Islet precursor cell (in vitro differentiated cells): Measurements from ENCODE around the gene CMC4.

Experiments
- DNase-seq: peaks from one replicate; pipeline ENCODE4 v3.0.0-alpha.2; 2018

The CMC4 gene

DNA sequence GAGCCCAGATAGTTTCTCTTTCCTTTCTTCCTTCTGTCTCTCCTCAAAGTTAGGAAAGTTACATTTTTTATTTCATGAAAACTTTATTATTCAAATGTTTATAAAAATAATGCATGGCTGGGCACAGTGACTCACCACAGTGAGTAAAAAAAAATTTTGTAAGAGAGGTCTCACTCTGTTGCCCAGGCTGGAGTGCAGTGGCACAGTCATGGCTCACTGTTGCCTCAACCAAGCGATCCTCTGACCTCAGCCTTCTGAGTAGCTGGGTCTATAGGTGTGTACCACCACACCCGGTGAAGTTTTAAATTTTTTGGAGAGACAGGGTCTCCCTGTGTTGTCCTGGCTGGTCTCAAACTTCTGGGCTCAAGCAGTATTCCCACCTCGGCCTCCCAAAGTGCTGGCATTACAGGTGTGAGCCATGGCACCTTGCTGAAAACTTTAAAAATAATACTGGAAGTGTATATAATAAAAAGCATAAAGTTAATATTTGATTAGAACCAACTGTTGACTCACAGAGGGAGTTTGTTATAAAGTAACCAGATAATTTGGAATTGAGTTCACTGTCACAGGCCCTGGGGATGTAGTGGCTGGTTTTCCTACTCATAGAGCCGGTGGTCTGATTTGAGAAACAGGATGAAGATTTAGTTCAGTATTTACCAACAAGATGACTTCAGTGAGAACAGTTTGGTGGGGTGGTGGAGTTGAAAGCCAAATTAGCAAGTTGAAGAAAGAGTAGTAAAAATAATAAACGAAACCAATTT is 18.0 kb downstream of the CMC4 start:
- DNase-seq, result no peak

DNA sequence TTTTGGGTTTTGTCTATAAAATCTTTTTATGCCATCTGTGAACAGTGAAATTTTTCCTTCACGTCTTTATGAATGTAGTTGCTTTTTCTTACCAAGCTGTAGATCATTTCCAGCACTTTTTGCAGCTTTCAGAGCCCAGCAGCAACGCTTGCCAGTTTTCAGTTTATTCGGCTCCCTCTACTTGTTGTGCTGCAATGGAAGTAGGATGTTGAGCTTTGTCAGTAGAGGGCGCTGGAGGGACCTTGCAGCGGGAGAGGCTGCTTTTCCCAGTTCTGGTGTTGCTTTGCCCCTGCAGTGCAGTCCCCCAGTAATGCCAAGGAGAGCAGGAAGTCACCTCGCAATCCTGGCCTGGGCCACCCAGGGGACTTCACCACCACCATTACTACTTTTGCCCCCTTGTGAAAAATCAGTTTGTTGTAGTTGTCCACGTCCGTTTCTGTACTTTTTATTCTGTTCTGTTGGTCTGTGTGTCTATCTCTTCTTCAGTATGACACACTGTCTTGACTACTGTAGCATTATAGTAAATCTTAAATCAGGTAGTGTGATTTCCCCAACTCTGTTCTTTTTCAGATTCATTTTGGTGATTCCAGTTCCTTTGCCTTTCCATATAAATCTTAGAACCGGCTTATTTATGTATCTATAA is 21.8 kb downstream of the CMC4 start:
- peak; percentile 77 for DNase-seq

DNA sequence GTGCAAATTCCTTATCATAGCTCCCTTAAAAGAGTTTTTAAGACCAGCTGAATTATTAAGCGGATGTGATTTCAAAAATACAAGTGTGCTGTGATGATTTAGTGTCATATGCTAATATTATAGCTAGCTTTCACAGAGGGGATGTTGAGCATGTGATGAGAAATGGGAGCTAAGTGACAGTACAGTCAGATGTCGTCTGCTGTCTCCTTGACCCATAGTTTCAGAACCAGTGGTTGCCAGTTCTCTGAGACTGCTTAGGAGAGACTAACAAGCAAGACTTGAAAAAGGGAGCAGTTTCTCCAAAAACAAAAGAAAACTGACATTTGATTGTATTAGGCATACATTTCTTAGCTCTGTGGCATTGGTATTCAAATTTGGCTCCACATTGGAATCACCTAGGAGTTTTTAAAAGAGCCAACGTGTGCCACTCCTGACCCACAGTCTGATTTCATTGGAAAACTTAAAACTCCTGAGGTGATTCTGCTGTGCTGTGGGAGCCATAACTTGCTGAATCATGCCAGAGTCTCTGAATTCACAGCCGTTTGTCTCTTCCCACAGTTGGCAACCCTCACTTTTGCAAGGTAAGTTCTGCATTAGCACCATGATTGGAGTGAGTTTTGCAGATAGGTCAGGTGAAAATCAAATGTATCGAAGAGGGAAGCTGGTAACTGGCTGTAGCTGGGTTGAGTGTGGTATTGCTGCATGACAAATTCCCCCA is 24.0 kb downstream of the CMC4 start:
- no peak for DNase-seq

GRCh38 chrX:155046129-155046810 is 24.7 kb downstream of the CMC4 start:
- no peak for DNase-seq

DNA sequence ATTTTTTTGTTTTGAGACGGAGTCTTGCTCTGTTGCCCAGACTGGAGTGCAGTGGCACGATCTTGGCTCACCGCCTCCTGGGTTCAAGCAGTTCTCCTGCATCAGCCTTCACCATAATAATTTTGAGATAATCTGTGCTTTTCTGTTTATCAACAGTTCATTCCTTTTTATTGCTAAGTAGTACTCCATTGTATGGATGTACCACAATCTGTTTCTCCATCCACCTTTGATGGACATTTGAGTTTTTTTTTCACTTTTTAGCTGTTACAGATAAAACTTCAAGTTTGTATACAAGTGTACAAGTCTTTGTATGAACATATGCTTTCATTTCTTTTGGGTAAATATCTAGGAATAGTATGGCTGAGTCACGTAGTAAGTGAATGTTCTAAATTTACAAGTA is 35.2 kb downstream of the CMC4 start:
- no peak for DNase-seq

- DNase-seq, result no peak
Observed at GRCh38 chrX:155031657-155032056, 39.3 kb downstream of the CMC4 start.

DNA sequence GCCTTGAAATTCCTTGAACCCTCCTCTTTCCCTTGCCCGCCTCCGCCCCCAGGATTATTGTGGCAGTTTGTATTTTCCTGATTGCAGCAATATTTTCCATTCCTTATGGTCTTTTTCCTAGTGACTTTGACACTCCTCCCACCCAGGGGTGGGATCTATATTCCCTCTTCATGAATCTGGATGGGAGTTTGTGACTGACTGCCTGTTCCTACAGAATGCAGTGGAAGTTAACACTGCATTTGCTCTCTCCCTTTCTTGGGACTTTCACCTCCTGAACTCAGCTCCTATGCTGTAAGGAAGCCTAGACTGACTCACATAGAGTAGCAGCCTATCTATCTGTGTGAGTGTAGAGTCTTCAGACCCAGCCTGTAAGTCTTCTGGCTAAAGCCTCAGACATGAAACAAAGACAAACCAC is 42.1 kb downstream of the CMC4 start:
- DNase-seq, result no peak

GRCh38 chrX:155028129-155028528 is 42.8 kb downstream of the CMC4 start:
- DNase-seq, result no peak

DNA sequence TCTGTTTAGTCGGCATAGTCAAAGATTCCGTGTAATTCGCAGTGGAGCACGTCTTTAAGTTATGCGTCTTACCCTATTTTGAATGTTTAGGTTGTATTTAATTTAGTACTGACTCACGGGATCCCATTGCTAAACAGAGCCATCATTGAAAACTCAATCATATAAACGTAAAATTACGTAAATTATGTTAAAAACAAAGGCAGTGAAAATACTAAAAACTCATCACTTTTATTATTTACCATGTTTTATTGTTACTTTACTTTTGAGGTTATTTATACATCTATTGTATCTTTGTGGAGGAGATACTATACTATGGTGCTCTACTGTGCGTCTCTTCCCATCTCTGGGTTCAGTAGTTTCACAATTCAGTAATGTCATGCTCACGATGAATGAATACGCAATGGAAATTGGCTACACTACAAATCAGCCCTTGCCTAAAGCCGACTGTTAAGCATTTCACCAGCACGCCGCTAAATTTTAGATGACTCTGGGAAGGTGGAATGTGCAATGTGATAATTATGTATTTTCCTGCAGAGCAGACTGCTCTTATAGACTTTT is 43.3 kb downstream of the CMC4 start:
- no peak for DNase-seq

GRCh38 chrX:155026727-155027508 is 44.0 kb downstream of the CMC4 start, which contains the start of gene FUNDC2:
Gene FUNDC2, plus strand, starts transcription at chrX:155026844. Its CDS starts 95 bp downstream, at chrX:155026939.
- peak; percentile 97 for DNase-seq

DNA sequence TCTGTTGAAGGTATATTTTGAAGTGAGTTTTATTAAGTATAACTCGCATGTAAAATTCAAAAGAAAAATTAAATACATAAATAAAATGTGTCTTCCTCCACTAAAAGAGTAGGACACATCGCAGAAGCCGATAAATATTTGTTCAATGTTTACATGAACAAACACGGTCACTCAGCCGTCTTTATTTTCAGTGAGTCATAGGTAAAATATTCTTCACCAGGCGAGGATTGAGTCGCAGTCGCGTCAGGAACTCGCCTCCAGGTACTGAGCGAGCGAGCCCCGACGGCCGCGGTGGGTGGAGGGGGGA is 44.6 kb downstream of the CMC4 start:
- DNase-seq, result no peak

DNA sequence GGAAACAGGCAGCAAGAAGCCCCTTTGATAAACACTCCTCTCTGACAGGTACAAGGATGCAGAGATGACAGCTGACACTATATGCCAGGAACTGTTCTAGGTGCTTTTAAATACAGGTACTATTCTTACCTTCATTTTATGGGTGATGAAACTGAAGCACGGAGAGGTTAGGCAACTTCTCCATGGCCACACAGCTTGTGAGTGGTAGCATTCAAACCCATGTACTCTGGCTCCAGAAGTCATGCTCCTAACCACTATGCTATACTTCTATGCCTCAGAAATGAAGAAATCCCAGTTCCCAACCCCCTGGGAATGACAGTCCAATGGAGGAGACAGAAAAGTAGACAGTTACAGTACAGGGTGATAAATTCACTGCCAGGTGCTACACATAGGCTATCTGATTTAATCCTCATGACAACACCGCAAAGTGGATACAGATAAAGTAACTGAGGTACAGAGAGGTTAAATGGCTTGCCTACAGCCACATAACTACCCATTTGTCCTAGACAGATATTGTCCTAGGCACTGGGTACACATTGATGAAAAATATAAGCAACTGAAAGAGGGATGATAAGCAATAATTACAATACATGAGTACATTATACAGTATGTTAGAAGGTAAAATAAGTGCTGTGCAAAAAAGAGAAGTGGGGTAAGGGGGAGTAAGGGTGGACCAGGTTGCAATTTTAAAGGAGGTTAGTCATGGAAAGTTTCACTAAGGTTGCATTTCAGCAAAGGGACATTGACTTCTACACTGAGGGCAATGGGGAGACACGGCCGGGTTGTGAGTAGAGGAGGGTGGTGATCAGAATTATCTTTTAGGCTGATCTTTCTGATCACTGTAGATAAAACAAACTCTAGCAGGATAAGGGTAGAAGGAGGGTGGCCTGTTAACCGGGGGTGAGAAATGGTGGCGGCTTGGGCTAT is 46.8 kb downstream of the CMC4 start:
- DNase-seq, result no peak

DNA sequence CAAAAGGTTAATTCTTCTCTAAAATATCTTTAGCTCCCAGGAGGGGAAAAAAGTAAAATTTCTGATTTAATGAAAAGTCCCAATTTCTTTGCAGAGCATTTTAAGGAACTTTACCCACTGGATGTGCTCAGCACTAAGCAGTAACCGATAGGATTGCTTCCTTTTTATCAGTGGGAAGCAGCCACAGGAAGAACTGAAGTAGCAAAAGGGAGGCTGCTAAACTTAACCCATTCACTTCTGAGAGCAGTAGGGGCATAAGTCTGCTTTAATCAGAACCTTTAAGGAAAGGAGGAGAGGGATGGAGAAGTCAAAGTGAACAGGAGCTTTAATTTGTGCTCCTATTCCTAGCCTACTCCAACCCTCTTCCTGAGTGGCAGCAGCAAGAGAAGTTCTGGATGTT is 48.4 kb downstream of the CMC4 start, which contains the start of gene F8:
Gene F8 (minus strand): TSS at position 139 of the 400 bp plus-strand sequence. CDS start 171 bp downstream, outside the sequence.
- no peak for DNase-seq

GRCh38 chrX:155020591-155020990 is 50.3 kb downstream of the CMC4 start:
- DNase-seq, result no peak
